HG03066 (cell line): ENCODE results near the gene CLEC11A.

ENCODE experiments used
- ATAC-seq: cut with Tn5 transposase; IDR thresholded peaks from one replicate; pipeline ENCODE4 v1.9.1; 2021; ENCODE audit warnings: low read depth; ENCODE audit not compliant: unreplicated experiment

Gene CLEC11A

GRCh38 chr19:50703915-50704796 is 19.0 kb upstream of the CLEC11A start:
- ATAC-seq, result no peak

DNA sequence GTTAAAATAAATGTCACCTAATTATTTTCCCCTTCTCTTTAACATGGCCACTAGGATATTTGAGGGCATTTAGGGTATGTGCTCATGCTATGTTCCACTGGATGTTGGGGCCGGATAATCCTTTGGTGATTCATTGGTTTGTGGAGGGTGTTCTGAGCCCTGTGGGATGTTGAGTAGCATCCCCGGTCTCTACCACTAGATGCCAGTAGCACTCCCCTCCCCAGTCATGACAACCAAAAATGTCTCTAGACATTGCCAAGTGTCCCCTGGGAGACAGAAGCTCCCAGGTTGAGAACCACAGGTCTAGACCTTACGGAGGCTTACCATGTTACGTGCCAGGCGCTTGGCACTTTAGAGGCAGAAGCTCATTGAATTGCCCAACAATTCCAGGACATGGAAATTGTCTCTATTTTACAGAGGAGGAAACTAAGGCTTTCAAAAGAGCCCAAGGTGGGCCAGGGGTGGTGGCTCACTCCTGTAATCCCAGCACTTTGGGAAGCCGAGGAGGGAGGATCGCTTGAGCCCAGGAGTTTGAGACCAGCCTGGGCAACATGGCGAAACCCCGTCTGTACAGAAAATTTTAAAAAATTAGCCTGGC is 17.6 kb upstream of the CLEC11A start:
- ATAC-seq, result no peak

GRCh38 chr19:50706387-50706786 is 16.8 kb upstream of the CLEC11A start:
- no peak for ATAC-seq

GRCh38 chr19:50708179-50708879 is 14.8 kb upstream of the CLEC11A start:
- ATAC-seq, result no peak

- no peak for ATAC-seq
Measured at GRCh38 chr19:50710094-50710493, 13.1 kb upstream of the CLEC11A start.

DNA sequence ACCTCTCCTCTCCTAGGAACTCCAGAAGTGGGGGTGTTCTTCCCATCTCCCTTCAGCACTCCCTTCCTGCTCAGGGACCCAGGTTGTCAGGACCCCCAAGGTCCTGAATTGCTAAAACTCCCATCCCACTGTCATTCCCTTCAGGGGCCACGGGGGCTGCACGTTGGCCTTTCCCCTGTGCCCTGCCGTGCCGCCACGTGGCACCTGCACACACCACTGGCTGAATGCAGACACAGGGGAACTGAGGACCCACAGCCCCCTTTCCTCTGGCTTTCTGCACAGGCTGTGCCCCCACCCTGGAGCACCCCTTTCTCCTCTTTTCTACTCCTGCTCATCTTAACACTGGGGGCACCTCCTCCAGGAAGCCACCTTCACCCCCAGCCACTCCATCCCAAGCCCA is 12.6 kb upstream of the CLEC11A start:
- no peak for ATAC-seq

DNA sequence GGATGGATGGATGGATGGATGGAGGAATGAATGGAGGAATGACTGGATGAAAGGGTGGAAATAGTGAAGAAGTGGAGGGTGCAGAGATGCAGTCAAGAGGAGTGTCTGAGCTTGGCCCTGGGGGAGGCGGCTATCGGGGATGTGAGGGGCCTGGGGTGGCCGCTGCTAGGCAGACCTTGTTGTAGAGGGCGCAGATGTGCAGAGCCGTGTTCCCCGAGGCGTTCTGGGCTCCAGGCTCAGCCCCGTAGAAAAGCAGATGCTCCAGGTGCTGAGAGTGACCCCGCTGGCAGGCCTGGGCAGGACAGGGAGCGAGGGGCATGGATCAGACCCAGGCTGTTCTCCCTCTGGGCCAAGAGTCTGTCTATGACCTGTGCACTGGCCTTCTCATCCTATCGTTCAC is 12.0 kb upstream of the CLEC11A start:
- ATAC-seq, result no peak

DNA sequence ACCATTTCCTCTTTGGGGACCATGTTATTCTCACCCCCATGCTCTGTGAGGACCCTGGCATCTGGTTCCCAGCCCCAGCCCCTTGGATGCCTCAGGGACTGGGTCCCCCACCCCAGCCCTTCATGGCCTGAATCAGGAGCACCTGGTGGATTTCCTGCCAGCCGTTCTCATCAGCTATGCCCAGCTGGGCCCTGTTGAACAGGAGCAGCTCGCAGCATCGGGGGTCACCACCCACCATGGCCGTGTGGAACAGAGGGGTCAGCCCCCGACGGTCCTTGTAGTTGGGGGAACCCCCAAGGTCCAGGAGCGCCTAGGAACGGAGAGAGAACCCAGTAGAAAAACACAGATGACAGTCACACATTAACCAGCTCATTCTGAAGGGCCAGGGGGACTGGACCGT is 11.4 kb upstream of the CLEC11A start:
- no peak for ATAC-seq

GRCh38 chr19:50712833-50713232 is 10.3 kb upstream of the CLEC11A start:
- ATAC-seq, result no peak

- ATAC-seq, result no peak
Measured at GRCh38 chr19:50713556-50714236, 9.5 kb upstream of the CLEC11A start.

DNA sequence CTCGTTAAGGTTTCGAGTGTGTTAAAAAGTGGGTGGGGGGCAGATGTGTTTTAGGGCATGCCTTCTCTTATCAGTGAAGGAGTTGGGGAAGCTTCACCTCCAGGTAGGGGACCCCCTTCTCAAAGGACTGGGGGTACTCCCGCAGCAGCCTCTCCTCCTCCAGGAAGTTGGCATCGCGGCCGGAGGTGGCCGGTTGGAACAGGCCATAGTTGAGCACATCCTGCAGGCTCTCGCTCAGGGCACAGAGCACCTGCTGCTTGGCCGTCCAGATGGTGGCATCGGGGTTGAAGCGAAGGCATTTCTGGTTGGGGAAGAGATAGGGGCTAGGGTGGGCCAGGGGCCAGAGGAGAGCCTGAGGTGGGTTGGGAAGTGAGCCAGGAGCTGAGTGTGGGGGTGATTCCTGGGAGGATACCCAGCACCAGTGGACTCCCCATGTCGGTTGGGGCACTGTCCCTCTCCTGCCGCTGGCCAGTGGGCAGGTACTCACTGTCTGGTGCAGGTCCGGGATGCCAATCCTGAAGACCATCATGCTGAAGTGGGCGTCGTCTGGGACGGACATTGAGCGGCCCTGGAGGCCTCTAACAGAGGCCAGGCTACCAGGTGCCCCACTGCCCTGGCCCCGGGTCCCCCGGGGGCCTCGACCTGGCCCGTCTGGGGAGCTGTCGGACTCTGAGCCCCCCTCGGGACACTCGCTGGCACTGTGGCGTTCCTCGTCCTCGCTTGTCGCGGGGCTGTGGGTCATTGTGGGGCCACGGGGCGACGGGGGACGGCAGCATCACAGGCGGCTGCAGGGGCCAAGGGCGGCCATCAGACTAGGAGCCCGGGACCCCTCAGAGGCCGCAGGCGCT is 6.8 kb upstream of the CLEC11A start:
- ATAC-seq, result no peak

- ATAC-seq, result no peak
Measured at GRCh38 chr19:50717026-50717723, 6.0 kb upstream of the CLEC11A start.

GRCh38 chr19:50717891-50718254 is 5.3 kb upstream of the CLEC11A start:
- no peak for ATAC-seq

DNA sequence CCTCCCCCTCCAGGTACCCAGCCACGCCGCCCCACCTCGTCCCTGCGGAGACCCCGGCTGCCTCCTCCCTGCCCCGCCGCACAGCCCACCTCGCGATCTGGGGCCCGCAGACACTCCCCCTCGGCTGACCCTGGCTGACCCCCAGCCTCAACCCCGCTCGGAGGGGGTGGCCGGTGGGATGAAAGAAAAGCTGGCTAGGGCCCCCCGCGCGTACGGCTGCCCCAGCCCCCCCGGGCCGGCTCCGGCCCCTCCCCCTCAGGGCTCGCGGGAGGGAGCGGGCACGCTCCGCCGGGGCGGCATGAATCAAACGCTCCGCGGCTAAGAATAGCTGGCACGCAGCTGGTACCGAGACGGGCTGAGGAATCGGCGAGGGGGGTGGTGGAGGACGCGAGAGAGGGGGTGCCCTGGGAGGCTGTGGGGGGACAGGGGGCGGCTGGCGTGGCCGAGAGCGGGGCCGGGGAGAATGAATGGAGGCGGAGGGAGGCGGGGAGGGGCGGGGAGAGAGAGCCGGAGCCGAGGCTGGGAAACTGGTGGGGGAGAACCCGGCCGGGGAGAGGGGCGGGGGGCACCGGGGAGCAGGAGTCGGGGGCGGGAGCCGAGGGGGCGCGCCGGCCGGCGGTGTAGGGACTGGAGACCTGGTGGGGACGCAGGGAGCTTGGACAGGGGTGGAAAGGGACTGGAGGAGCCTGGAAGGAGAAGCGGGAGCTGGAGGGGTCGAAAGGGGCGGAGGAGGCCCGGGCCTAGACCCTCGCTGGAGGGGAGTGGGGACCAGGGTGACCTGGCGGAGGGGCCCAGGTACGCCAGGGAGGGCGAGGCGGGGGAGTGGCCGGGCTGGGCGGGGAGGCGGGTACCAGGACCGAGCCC is 4.7 kb upstream of the CLEC11A start:
- ATAC-seq, result no peak

GRCh38 chr19:50719119-50719435 is 4.1 kb upstream of the CLEC11A start:
- no peak for ATAC-seq

GRCh38 chr19:50719566-50719965 is 3.6 kb upstream of the CLEC11A start, which contains the start of gene SHANK1:
TSS of gene SHANK1 (minus strand) at chr19:50719802. CDS start at chr19:50716919, 2,883 bp downstream.
- no peak for ATAC-seq

DNA sequence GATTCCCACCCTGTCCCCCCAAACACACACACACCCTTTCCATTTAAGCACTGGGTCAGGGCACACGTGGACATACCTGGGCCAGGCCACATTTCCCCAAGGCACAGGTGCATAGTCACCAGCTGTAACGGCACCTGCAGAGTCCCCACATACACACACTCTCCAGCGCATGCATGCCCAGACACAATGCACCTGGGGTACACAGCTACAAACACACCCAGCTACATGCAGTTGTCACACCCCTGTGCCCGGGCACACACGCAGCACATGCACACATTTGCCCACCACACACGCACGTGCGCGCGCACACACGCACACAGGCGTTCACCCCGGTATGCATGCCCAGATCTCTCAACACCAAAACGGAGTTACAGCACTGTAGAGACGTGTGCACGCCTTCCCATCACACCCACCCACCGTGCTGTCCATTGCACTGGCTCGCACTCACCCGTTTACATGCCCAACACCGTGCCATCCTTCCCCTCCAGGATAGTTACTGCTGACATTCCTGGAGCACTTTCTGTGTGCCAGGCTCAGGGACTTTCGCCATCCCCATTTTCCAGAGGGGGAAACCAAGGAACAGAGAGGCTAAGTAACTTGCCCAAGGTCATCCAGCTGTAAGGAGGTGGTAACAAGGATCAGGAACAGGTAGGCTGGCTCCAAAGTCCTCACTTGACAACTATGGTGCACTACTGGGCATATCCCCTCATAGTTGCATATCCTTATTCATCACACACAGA is 2.8 kb upstream of the CLEC11A start:
- no peak for ATAC-seq

DNA sequence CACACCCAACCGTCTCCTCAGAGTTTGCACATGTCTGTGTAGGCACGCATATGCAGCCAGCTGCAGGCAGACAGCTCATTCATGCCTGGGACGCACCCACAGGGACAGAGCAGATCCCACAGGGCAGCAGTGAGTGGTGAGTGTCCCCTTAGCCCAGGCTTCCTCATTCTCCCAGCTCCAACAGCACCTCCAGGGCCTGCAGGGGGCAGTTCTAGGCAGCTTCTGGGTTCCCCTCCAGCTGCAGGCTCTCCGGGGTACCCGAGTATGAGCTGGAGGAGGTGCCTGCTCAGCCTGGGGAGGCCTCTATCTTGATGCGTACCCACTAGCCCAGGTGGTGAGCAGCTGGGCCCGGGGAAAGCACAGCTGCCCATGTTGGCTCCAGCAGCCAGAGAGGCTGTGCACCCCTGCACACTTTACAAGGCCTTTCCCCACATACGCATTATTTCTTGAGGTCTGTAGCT is 2.2 kb upstream of the CLEC11A start:
- no peak for ATAC-seq
